Activated CD8-positive, alpha-beta memory T cell treated with anti-CD3 and anti-CD28 coated beads, Interleukin-2, amount 50 U/mL, for 1 hour (primary cell): Measurements from ENCODE around the gene TAL1.

Source experiments
- DNase-seq: peaks from one replicate; pipeline ENCODE4 v3.0.0-alpha.2; 2020; ENCODE audit errors: extremely low read depth

The TAL1 gene

DNA sequence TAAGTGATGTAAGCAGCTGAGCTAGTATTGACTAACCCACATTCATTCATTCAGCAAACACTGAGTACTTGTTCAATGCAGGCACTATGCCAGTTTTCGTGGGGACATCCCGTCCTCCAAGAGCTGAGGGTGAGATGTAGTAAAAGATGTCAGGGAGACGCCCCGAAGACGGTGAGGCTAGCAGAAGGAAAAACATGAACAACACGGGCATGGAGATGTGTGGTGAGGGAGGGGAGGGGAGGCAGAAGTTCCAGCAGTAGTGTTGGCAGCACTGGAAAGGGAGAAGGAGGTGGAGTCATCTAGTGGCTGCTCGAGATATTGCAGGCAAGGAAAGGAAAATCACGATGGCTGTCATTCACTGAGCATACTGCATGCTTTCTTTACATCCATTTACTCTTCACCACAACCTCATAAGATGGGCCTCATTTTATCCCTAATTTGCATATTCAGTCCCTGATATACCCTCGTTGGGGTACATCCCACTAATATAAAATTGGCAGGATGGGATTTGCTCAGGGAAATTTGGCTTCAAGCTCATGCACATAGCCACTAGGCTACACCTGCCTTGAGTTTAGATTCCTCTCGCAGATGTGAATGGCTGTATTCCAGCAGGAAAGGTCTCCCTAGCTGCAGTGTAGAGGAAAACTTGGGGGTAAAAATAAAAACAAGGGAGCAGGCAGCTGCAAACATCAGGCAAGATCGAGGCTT is 56.6 kb downstream of the TAL1 start:
- DNase-seq: no peak

DNA sequence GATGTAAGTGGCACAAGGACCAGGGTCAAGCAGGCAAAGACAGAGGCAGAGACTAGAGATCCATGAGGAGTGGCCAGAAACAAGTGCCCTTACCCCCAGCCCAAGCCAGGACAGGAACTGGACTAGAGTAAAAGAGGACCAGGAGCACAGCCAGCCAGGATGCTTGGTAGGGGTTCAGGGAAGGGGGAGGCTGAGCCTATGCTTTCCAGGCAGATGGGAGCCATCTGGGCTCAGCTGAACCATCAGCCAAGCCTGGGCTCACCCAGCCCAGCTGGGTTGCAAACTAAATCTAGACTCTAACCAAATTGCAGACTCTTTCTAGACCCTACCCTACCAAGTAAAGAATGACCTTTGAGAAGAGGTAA is 57.4 kb downstream of the TAL1 start:
- no peak for DNase-seq

DNA sequence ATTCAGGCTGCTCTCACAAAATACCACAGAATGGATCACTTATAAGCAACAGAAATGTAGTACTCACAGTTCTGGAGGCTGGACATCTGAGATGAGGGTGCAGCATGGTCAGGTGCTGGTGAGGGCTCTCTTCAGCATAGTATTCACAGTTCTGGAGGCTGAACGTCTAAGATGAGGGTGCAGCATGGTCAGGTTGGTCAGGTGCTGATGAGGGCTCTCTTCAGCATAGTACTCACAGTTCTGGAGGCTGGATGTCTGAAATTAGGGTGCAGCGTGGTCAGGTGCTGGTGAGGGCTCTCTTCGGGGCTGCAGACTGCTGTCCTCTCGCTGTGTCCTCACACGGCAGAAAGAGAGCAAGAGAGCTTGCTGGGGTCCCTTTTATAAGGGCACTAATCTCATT is 59.2 kb downstream of the TAL1 start:
- no peak for DNase-seq
